Lower leg skin (tissue), 4 donors: ENCODE measurements around the gene CD79B. TPM values are rescaled to one million over a fixed set of nuclear protein-coding genes. Genes with fewer than 3 reads are reported as not detected.

Experiments used
- DNase-seq, 2 donors: peaks; one replicate each; pipeline ENCODE4 v3.0.0-alpha.2; 2019; ENCODE audit warnings: low spot score in 2 of 2
- H3K4me3 ChIP-seq: fragments of 200-600 bp; sonication (generic); 2 replicates; pipeline ENCODE4 v1.5.1; 2017; ENCODE audit warnings: mild to moderate bottlenecking, low read depth; ENCODE audit not compliant: poor library complexity, severe bottlenecking
- POLR2A ChIP-seq, 2 donors: fragments of 450-650 bp; IDR thresholded peaks; one replicate each; pipeline ENCODE4 v1.6.1; 2016 to 2017; ENCODE audit warnings: antibody characterized with exemption in 2 of 2, mild to moderate bottlenecking in 1 of 2, moderate library complexity in 1 of 2
- WGBS, 2 donors: methylation state at CpG; one replicate each; pipeline ENCODE4 v1.1.5; 2018; 5-methylcytosine and 5-hydroxymethylcytosine counted together
- intact Hi-C: fragments of 100-400 bp; cut with DNase I; formaldehyde crosslinking; loops from one replicate; pipeline ENCODE4 v1.15.0; 2023; ENCODE audit warnings: low total_unique reads
- total RNA-seq, 4 donors: library from RNA; depleted of rRNA; stranded (reverse); fragments of >200 nt; gene quantifications; one replicate each; pipeline ENCODE4 v1.1.0, GENCODE V29; 2016
- TF ChIP-seq, protein P1 (sequence below), 3 donors: fragments of 450-650 bp; IDR thresholded peaks; one replicate each; pipeline ENCODE4 v1.5.1; 2016; ENCODE audit warnings: antibody characterized with exemption in 3 of 3, mild to moderate bottlenecking in 3 of 3, moderate library complexity in 2 of 3

The CD79B gene
- total RNA-seq, 4 donors from 2014 or later: 0.72 to 5.8 (median 3.5) TPM

DNA sequence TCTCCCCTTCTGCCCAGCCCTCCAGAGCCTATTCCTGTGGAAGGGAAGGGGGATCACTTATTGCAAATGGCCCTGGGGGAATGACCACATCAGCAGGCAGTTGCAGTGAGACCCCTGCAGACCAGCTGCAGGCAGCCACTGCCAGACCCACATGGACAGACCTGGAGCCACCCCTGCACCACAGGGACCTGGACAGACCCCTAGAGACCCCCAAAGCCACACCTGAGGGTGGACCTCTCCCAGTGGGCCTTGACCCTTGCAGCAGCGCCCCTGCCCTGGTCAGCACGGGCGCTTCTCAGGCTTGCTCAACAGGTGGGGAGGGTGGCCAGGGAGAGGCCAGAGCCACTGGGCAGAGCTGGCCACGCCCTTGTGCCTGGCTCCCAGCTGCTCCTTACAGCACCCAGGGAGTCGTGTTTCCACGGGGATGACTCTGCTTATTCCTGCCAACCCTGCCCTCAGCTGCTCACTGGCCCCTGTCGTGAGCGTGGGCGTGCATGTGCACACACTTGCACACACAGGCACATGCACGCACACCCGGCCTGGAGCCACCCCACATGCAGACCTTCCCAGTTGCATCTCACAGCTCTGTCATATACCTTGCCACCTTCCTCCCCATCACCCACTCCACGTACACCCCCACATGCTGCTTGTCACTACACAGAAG, 41.9 kb upstream of the CD79B start:
- TF ChIP-seq, protein P1, sequence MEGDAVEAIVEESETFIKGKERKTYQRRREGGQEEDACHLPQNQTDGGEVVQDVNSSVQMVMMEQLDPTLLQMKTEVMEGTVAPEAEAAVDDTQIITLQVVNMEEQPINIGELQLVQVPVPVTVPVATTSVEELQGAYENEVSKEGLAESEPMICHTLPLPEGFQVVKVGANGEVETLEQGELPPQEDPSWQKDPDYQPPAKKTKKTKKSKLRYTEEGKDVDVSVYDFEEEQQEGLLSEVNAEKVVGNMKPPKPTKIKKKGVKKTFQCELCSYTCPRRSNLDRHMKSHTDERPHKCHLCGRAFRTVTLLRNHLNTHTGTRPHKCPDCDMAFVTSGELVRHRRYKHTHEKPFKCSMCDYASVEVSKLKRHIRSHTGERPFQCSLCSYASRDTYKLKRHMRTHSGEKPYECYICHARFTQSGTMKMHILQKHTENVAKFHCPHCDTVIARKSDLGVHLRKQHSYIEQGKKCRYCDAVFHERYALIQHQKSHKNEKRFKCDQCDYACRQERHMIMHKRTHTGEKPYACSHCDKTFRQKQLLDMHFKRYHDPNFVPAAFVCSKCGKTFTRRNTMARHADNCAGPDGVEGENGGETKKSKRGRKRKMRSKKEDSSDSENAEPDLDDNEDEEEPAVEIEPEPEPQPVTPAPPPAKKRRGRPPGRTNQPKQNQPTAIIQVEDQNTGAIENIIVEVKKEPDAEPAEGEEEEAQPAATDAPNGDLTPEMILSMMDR (IDR thresholded peaks at IDR 0.05): no peak
- TF ChIP-seq POLR2A (IDR thresholded peaks at IDR 0.05): no peak
- DNase-seq: no peak
- H3K4me3 ChIP-seq: no peak overlapping the region
- 46 to 51% methylated on average over 9 of the region's 12 CpGs for WGBS, 2 donors
- intact Hi-C loops: no loop called here

DNA sequence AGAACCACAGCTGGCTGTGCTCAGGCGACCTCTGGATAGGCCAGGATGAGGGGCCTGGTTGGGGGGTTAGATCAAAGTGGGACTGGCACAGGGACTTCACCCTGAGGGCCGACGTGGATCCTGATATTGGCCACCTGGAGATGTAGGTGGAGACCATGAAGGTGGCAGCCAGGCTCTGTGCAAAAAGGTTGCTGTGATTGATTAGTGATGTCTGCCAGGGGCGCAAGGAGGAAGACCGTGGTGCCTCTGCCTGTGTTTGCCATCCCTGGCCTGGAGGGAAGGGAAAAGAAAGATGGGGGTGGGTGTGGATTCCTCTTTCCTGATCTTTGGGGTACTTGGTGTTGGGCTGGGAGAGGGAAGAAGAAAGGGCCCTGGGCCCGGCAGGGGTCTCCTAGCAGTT, 41.1 kb upstream of the CD79B start:
- intact Hi-C loops: no loop called here
- no peak overlapping the region for H3K4me3 ChIP-seq
- TF ChIP-seq, protein P1 (IDR thresholded peaks at IDR 0.05): no peak
- TF ChIP-seq POLR2A (IDR thresholded peaks at IDR 0.05): no peak
- 89 to 95% methylated on average over 6 of the region's 6 CpGs for WGBS, 2 donors
- DNase-seq: no peak

DNA sequence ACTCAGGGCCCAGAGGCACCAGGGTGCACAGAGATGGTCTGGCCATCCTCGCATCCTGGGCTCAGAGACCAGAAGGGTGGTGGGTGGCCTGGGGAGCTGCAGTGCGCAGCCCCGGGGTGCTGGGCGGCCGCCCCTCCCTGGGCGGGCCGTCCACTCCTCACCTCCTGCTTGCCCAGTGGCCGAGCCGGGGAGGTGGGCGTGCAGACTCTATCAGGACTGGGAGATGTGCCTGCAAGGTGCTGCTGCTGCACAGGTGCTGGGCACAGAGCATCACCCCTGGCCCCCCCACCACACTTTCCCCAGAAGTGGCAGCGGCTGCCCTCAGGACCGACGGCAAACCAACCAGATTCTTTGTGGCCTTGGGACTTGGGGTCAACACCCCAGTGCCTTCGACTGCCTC, 40.7 kb upstream of the CD79B start, which contains the start of gene SCN4A:
Gene SCN4A (minus strand): TSS at position 123 of the 400 bp plus-strand sequence. CDS start 77 bp downstream, at position 46.
- intact Hi-C loops: no loop called here
- H3K4me3 ChIP-seq: no peak within 1 kb of the TSS
- WGBS, 2 donors: 96% methylated on average over 4 to 10 of the region's 14 CpGs
- no peak for DNase-seq
- TF ChIP-seq POLR2A (IDR thresholded peaks at IDR 0.05): no peak
- TF ChIP-seq, protein P1 (IDR thresholded peaks at IDR 0.05): no peak

DNA sequence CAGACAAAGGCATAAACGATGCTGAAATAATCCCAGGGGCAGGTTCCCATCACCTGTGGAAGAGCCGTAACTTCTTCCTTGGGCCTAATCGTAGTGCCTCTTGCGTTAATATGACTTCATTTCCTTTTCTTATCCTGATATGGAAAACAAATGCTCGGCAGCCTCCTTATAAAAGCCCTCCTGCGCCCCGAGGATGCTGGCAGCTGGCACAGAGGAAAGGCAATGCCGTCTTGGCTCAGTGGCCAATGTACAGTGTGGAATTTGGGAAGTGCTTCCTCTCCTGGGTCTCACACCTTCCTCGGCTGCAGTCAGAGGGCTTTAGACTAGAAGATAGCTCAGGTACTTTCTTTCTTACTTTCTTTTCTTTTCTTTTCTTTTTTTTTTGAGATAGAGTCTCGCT, 37.1 kb upstream of the CD79B start:
- 61 to 64% methylated on average over 10 of the region's 10 CpGs for WGBS, 2 donors
- TF ChIP-seq, protein P1 (IDR thresholded peaks at IDR 0.05): no peak
- no peak for TF ChIP-seq POLR2A (IDR thresholded peaks at IDR 0.05)
- DNase-seq: no peak
- intact Hi-C loops: no loop called here
- H3K4me3 ChIP-seq: no peak overlapping the region

DNA sequence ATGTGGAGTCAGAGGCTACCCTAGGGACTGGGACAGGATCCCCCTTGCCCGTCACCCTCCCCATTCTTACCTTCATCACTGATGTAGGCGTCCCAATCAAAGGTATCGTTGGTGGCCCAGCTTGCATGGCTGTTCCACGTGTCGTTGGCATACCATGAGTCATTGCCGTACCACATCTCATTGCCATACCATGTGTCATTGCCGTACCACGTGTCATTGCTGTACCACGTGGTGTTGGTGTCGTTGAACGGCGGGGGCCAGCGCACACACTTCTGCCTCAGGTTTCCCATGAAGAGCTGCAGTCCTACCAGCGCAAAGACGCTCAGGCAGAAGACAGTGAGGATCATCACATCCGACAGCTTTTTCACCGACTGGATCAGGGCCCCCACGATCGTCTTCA, 35.8 kb upstream of the CD79B start:
- TF ChIP-seq, protein P1 (IDR thresholded peaks at IDR 0.05): no peak
- TF ChIP-seq POLR2A (IDR thresholded peaks at IDR 0.05): no peak
- no peak overlapping the region for H3K4me3 ChIP-seq
- no peak for DNase-seq
- 92 to 94% methylated on average over 19 of the region's 19 CpGs for WGBS, 2 donors
- intact Hi-C loops: no loop called here
